ENCODE measurements around the gene MAB21L4. TPM values are rescaled to one million over a fixed set of nuclear protein-coding genes. Genes with fewer than 3 reads are reported as not detected.

Gene MAB21L4
- total RNA-seq, 1 donor from 2014 or later, result 2.1 TPM

- DNase-seq (ENCODE audit: low read depth), result no peak
- peaks cover 19% of the 10 kb centered on the region for H3K27me3 ChIP-seq (ENCODE audit: control insufficient read depth, insufficient read depth, low read length)
- no peak for TF ChIP-seq CTCF (IDR thresholded peaks at IDR 0.05; ENCODE audit: insufficient read depth, low read length, poor library complexity, severe bottlenecking)
- H3K4me3 ChIP-seq (ENCODE audit: low read depth, low read length), result no peak overlapping the region
- no peaks in the 10 kb centered on the region for H3K36me3 ChIP-seq (ENCODE audit: control insufficient read depth, insufficient read depth, low read length)
Observed at GRCh38 chr2:240873805-240874714, 21.9 kb downstream of the MAB21L4 start.

- no peaks in the 10 kb centered on the region for H3K36me3 ChIP-seq (ENCODE audit: control insufficient read depth, insufficient read depth, low read length)
- peaks cover 20% of the 10 kb centered on the region for H3K27me3 ChIP-seq (ENCODE audit: control insufficient read depth, insufficient read depth, low read length)
- no peak for TF ChIP-seq CTCF (IDR thresholded peaks at IDR 0.05; ENCODE audit: insufficient read depth, low read length, poor library complexity, severe bottlenecking)
- no peak overlapping the region for H3K4me3 ChIP-seq (ENCODE audit: low read depth, low read length)
- DNase-seq (ENCODE audit: low read depth), result no peak
Observed at GRCh38 chr2:240873098-240873788, 22.7 kb downstream of the MAB21L4 start.

GRCh38 chr2:240872317-240873097, 23.4 kb downstream of the MAB21L4 start:
- no peak for DNase-seq (ENCODE audit: low read depth)
- Histone ChIP-seq H3K27me3 (ENCODE audit: control insufficient read depth, insufficient read depth, low read length) (peaks cover 21% of the 10 kb centered on the region), H3K36me3 (ENCODE audit: control insufficient read depth, insufficient read depth, low read length) (no peaks in the 10 kb centered on the region)

GRCh38 chr2:240871071-240871958, 24.6 kb downstream of the MAB21L4 start:
- Histone ChIP-seq H3K27me3 (ENCODE audit: control insufficient read depth, insufficient read depth, low read length) (peaks cover 21% of the 10 kb centered on the region), H3K36me3 (ENCODE audit: control insufficient read depth, insufficient read depth, low read length) (no peaks in the 10 kb centered on the region), H3K4me3 (ENCODE audit: low read depth, low read length) (no peak overlapping the region)
- no peak for TF ChIP-seq CTCF (IDR thresholded peaks at IDR 0.05; ENCODE audit: insufficient read depth, low read length, poor library complexity, severe bottlenecking)
- DNase-seq (ENCODE audit: low read depth), result no peak

More at GRCh38 chr2:240872317-240873097, 23.4 kb downstream of the MAB21L4 start:
- no peak for TF ChIP-seq CTCF (IDR thresholded peaks at IDR 0.05; ENCODE audit: insufficient read depth, low read length, poor library complexity, severe bottlenecking)
- H3K4me3 ChIP-seq (ENCODE audit: low read depth, low read length), result no peak overlapping the region
